COR-L47 (cell line): ENCODE data around the gene MACROD2.
A peak's percentile ranks its signal among the peaks of the same experiment; 100 is the strongest.

Experiments
- DNase-seq: peaks from one replicate; lab custom pipeline; 2025; lab: John Stamatoyannopoulos, UW

MACROD2 gene

DNA sequence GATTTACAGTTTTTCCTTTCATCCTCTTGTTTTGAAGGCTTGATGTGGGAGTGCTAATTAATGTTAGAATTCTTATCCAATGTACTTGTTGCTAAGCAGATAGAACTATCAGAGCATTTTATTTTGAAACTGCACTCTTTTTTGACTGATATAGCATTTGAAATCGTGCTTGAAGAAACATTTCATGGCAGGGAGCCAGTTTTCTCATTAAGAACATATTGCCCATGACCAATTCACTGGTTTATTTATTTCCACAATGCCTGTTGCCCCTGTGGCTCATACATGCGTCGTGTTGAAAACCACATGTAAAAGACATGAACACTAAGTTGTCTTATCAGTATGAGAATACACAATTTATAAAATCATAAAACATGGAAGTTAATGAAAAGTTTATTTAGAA is 821.8 kb downstream of the MACROD2 start:
- no peak for DNase-seq

DNA sequence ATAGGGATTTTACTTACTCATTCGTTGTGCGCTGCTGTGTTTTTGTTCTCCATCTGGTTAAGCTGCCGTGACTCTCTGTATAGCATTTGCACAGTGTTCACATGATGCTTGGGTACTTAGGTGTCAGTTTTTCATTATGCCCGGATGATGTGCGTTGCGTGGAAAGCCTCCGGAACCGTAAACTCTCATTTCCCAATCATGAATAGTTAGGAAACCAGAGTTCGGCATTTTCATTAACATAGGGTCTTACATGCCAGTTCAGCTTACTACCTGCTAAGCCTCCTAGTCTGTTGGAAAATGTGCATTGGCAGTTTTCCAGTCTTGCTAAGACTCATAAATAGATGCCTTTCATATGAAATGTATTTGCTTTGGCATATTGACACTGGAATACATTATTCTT is 825.5 kb downstream of the MACROD2 start:
- peak; percentile 13 for DNase-seq

DNA sequence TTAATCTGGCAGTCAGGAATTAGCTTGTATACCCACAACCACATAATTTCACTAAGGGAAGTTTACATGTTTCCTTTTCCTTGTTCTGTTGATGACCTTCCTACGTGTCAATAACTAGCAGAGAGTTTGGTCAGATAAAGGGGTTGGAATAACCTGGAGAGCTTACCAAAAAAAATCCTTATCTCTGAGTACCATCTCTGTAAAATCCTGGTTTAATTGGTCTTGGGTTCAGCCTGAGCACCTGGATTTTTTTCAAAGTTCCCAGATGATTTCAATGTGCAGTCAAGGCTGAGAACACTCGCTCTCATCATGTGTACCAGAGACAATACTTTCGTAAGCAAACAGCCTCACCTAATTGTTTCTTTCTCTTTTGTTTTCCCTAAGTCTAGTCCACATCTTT is 825.9 kb downstream of the MACROD2 start:
- no peak for DNase-seq

DNA sequence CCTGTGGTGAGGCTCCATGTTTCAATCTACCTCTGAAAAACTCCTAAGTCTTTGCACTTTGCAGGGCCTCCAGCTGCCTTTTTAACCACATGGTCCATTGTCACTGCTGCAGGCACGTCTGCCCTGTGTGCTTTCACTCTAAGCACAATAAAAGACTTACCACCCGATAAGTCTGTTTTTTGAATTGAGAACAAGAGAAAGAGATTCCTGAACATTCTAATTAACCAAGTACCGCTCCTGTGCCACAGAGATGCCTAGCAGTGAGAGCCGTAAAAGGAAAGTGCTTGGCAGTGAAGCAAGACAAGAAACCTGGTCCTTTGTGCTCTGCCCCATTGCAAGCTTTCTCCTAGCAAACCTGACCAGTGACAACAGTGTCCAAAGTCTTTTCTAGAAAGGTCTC is 829.7 kb downstream of the MACROD2 start:
- no peak for DNase-seq

DNA sequence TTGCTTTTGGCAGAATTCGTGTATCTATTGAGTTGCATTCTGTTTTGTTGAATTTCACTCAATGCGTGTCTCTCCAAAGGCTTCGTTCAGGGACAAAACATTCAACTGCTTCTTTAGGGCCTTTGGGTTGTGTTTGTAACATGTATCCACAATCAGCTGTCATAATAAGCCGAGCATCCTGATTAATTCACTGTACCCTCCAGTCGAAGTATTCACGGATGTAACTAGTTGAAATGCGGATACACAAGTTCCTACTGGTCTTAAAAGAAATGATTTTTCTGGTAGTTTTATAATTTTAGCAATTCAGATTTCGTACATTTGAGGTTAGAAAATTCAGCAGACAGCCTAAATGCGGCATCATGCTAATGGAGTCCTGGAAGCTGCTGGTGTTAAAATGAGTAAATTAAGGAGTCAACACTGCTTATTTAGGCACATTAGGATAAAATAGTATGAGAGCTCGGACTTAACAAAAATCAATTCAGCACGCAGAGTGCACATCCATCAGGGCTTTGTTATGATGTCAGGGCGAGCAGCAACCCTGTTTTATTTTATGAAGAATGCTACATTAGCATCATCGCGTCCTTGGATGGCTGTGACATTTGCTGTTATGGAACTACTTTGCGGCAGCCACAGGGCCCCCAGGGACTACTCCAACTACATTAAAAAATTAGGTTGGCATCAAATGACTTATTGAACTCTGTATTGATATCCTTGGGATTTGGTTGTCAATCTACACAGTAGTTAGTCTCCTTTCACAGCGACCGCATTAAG is 831.4 kb downstream of the MACROD2 start:
- no peak for DNase-seq

DNA sequence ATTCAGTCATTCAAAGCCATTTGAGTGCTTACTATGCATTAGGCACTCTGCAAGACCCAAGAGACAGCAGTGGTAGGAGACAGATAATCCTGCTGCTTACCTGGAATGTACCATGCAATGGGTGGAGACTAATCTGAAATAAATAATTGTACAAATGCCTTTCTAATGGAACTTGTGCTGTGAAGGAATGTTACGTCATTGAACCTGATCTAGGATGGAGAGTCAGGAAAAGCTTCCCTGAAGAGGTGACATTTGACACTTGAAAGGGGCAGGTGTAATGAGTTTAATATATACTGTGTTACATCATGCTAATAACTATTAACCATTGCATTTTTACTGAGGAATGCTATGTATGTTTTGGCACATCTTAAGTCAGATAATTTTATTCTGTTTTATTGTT is 833.1 kb downstream of the MACROD2 start:
- no peak for DNase-seq

DNA sequence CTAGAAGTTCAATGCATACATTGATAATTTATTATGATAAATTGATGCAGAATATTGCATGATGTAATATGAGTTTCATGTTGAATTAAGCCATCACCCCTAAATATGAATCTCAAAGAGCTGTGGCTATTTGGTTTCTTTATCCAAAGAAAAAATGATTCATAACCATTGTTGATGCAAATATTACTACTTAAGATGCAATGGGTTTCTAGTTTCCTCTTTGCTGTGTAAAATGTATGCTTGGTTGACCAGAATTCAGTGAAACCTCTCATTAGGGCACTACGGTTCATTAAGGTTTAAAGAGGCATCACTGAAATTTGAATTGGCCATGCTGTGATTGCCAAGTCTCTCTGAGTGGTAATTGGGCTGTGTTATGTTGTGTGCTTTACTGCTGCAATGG is 834.6 kb downstream of the MACROD2 start:
- DNase-seq: no peak

DNA sequence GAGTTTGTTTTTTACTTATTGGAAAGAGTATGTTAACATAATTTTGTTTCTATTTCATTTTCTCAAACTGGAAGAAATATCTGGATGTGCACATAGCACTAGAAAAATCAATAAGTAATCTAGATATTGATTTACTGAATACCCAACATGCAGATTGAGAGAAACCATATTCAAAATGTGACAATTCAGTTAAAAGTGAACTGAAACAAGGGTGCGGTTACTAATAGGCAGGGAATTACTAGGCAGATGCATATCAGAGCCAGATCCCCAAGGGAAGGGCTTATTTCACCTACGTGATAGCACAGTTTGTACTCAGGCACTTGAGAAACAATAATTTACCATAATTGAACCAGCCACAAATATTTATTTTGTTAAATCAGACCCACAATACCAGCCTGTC is 835.1 kb downstream of the MACROD2 start:
- DNase-seq: no peak

DNA sequence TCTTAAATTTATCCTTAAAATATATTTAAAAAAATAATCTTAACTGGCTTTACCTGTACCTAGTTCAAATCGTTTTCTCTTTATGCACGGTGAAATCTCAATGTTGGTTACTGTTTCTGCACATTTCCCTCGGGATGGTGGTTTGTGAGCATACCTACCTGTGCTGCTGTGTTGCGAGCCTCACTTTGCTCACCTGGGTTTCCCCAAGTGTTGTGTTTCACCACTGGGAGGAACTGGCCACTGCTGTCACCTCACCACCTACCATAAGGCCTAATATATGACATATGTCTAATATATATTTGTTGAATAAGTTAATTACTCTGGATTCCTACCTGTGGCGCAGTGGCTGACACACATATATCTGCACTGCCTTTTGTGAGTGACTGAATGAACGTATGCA is 835.6 kb downstream of the MACROD2 start:
- no peak for DNase-seq

DNA sequence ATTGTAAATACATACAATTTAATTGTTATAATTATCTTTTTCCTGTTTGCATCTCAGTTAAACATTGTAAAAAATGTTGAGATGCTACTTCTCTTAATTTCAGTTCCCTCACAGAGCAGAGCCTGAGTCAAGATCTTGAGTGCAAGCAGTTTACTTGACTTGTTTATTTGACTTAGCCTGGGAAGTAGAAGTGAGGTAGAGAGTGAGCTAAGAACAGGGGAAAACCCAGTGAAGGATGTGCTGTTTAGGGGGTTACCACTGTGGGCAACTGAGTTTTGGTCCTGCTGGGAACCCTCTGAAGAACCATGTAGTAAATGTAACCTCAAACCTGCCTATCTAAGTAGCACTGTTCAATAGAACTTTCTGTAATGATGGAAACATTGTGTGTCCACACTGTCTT is 837.3 kb downstream of the MACROD2 start:
- no peak for DNase-seq

DNA sequence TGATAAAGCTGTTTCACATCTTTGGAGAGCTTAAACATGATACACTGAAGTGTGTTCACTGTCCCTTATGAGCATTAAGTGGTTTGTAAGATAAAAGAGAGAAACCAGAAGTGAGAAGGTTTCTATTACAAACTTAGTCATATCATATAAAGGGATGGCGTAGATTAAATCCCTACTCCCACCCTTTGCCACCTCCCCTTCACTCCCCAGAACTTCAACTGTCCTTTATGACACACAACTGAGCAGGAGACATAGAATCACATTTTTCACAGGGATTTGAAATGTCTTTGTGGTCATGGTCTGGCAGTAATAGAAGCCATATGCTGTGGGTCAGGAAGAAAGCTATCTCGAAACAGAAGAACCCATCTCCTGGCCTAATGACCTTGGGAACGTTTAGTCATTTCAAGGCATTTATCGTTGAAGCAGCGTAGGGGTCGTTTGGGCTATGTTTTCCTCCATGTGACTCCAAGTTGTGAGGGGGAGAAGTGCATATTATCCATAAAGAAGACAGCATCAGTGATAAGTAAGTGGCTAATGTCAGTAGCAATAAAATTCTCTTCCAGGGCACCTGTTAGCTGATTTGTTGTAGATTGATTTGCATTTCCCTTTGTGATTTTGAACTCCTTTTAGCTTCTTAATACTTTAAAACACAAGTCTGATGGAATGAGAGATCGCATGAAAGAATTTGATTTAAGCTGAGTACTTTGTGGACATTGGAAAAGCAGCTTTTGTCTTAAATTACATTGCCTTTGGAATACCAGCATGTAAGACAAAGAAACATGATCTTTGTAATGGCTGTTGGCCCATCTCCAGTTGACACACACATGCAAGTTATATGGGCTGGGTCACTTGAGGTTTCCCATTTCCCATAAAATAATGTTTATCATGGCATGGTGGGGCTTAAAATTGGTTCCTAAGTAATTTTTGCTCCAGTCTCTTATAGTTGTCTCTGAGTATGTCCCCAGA is 843.6 kb downstream of the MACROD2 start:
- peak; percentile 16 for DNase-seq

DNA sequence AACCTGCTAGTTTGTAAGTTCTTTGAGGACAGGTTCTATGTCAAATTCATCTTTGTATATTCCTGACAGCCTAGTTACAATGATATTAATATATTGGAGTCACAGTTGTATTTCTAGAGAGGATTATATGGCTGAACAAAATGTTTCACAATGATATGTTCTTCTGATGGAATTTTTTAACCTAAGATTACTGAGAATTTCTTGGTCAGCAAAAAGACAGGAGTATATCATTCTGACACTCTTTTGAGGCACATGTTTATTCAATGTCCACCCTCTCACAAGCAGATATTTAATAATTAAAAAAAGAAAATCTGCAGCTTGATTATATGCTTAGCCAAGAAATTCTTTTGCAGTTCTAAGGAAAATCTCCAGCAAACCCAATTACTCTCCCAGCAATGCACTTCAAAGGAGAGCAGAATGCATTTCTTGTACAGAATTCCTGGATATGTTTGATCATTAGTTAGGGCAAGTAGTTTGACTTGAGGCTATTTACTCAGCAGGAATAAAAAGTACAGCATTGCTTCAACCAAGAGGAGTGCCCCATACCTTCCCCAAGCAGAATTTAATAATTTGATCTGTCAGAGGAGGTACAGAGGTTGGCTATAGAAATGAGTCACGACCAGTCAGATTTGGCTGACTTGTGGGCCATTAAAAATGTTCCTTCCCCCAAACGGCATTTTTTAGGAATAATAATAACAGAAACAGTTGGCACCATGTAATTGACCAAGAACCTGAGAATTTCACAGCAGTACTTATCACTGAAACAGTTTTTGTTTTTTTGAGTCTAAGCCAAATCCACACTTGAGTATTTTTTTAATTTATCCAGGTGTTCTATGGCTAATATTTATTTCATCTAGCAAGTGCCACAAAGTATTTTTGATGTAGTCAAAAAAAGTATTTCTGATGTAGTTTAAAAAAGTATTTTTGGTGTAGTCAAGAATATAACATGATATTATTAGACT is 850.2 kb downstream of the MACROD2 start:
- DNase-seq: no peak

DNA sequence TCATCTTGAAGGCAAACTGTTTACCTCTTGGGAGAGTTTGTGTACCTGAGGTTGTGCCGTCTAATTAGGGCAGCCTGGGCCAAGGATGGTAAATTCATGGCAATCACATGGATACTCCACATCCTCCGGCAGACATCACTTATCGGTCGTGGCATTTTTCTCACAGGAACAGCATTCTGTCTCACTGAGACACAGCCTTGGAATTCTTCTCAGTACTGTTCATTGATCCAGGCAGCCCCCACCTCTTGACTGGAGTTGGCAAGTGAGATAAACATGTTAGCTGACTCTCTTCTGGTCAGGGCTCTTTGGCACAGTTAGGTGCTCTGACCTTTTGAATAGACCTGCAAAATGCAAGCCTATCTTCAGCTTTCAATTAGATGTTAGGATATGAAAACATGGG is 853.5 kb downstream of the MACROD2 start:
- DNase-seq: no peak

DNA sequence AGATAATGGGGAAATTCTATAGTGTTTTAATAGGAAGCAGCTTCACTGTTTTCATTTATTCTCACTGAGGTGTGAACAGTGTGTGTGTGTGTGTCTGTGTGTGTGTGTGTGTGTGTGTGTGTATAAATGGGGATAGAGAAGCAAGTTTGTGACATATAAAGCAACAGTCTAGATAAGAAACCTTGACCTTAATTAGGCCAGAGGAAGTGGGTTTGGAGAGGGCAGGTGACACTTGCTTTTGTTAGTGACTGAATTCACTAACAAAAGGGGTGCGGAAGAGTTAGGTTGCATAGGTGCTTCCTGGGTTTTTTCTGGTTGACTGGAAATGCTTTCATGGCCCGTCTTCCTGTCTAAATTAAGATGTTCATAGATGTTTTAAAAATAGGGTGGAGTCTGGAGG is 857.8 kb downstream of the MACROD2 start:
- no peak for DNase-seq

DNA sequence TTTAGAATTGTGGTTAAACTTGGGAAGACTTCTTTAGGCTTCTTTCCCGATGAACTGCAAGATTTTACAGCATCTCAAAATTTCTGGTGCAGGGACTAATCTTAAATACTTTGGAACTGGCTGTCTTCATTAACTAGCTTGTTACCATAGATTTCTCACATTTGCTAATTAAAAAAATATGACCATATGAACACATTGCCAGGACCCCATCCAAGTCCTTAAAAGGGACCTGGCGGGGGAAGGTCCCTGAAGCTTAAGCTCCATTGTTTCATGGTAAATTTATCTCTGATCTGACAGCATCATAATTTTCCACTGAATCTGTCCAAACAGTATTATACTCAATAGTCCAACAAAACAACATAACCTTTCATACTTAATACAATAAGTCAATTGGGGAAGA is 859.9 kb downstream of the MACROD2 start:
- no peak for DNase-seq

DNA sequence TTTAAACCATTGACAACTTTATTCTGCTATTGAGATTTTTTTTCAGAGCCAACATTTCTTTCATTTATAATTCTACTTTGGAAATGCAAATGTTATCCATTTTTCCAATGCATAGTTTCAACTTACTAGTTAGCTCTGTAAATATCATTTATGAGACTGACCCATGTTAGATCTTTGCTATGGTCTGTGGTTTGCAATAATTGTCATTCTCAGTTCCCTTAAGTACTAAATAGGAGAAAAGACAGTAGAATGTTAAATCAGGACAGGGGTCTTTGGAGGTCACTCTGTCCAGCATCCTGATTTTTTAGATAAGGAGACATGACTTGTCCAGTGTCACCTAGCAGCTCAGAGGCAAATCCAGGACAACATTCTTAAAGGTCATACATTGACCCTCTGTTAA is 864.3 kb downstream of the MACROD2 start:
- DNase-seq: no peak

DNA sequence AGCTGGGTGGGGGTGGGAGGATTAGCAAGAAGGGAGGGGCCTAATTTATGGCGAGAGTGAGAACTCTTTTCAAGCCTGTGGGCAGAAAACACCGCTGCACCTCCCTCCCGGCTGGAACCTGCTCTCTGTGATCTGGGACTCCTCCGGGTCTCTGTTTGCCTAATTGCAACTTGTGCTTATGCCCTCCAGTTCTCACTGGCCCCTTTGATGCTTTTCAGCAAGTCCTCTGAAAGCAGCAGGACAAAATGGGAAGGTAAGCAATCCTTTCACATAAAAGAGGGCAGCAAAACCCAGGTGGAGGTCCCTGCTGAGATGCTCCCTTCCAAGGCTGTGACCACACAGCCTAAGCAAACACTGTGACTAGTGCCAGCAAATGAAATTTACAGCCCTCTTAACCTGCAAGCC is 865.1 kb downstream of the MACROD2 start:
- peak; percentile 85 for DNase-seq

DNA sequence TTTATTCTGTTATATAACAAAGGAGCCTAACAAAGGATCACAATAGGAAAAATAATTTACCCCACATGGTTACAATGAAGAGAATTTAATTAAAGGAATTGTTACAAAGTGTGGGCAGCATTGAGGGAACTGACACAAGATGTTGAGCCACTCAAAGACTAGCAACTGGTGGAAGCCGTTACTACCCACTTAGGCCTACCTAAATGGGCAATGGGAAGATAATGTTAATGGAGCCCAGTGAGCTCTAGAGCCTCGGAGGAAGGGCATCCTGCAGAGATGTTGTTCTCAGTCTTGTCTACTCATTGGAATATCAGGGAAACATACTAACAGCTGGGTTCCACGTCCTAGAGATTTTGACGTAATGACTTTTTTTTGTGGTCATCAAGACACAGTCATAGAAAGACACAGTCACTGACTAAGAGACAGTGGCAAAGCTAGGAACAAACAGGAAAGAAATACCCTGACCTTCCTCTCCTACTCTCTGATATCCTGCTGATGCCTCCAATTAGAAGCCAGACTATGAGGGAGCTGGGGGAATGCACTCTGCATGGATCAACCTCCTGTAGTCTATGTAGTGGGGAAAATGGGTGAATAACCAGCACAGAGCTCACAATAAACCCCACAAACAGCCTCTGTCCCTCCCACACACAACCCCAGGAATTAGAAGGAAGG is 865.8 kb downstream of the MACROD2 start:
- DNase-seq: peak; percentile 60

DNA sequence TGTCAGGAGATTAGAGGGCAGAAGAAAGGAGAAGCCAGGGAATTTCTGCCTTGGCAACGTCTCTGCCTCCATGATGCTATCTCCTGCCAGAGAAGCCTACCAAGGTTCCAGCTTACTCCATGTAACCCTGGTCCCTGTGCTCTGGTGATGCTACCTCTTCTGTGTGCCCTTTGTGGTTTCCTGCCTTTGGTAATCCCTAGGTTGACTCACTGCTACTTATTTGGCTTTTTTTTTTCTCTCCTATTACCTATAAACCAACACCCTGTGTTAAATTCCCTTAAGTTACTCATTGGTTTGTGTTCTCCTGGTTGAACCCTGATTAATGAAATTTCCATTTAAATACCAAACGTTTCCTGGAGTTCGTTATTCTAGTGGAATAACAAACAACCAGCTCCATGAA is 869.9 kb downstream of the MACROD2 start:
- no peak for DNase-seq

DNA sequence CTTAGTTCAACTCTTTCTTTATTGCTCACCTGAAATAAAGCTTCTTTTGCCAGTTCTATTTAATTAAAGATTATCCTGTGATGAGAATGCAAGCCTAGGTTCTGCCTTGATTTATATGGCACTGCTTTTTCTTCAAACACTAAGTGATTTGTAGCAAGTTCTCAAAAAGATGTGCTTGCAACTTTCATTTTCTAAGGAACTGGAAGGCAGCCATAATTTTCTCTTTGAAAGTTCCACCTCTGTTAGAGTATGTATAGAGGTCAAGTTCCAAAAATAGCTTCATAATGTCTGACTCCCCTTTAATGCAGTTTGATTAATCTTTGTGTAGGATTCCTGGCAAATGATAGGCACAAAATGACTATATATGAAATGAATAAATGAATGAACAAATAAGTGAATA is 870.4 kb downstream of the MACROD2 start:
- DNase-seq: no peak

DNA sequence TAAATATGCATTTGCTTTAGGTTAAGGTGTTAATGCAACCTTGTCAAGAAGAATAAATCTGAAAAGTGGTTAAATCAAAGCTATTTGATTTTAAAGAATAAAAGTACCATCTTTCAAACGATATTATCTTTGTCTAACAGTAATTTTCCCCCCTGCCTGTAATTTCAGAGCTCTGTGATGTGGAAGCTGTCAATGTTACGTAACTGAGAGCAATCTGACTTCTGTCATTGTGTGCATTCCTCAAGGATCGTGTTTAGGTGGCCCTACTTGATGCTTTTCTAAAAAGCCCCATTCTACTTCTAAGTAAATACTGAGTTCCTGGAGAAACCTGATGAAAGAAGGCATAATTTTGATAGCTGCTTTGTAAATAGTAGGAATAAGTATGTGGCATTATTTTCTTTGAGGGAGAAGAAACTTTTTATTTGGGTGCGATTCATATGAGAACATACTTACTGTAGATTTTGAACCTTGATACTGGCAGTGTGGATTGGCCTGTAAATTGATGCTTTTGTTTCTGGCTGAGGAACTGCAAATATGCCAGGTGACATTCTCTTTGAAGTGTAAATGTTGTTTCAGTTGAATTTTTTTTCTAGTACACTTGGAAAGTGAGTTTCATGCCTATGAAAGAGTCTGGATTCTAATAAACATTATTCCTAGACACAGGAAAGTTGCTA is 871.7 kb downstream of the MACROD2 start:
- DNase-seq: no peak
